NB4 (cell line): ENCODE measurements around the gene NAA20.

ENCODE experiments used
- DNase-seq: peaks from one replicate; pipeline ENCODE4 v3.0.0; 2010; ENCODE audit warnings: low read depth
- H3K4me3 ChIP-seq: one replicate; pipeline ENCODE4 v1.5.1; 2011; ENCODE audit warnings: mild to moderate bottlenecking, low read depth, low read length, moderate library complexity
- CTCF ChIP-seq: IDR thresholded peaks from one replicate; pipeline ENCODE4 v1.5.1; 2012; ENCODE audit warnings: low read depth, low read length
- MAX ChIP-seq: IDR thresholded peaks from 2 replicates; pipeline ENCODE4 v1.6.1; 2011; ENCODE audit warnings: low read depth, low read length
- MYC ChIP-seq: IDR thresholded peaks from 2 replicates; pipeline ENCODE4 v1.6.1; 2011; ENCODE audit warnings: low read depth, low read length
- POLR2A ChIP-seq: IDR thresholded peaks from 2 replicates; pipeline ENCODE4 v1.6.1; 2011; ENCODE audit warnings: mild to moderate bottlenecking; ENCODE audit not compliant: insufficient read length; ENCODE audit errors: extremely low read depth

NAA20 gene

GRCh38 chr20:19992996-19993908, 23.9 kb upstream of the NAA20 start:
- DNase-seq, result no peak
- no peak for TF ChIP-seq MAX
- TF ChIP-seq CTCF, result no peak
- TF ChIP-seq MYC, result no peak
- TF ChIP-seq POLR2A, result no peak
- H3K4me3 ChIP-seq, result no peak overlapping the region

GRCh38 chr20:19993958-19994669, 23.0 kb upstream of the NAA20 start:
- H3K4me3 ChIP-seq, result no peak overlapping the region
- TF ChIP-seq MYC, result no peak
- no peak for TF ChIP-seq POLR2A
- no peak for TF ChIP-seq CTCF
- no peak for TF ChIP-seq MAX
- no peak for DNase-seq

- TF ChIP-seq MYC (no peak), CTCF (peak; percentile 63)
- no peak overlapping the region for H3K4me3 ChIP-seq
- DNase-seq, result peak; percentile 73
These were observed 21.8 kb upstream of the NAA20 start for GRCh38 chr20:19995220-19995863.

GRCh38 chr20:19996222-19996621, 20.9 kb upstream of the NAA20 start:
- TF ChIP-seq MAX, result no peak
- no peak overlapping the region for H3K4me3 ChIP-seq
- DNase-seq, result no peak

GRCh38 chr20:19996917-19997316, 20.2 kb upstream of the NAA20 start:
- no peak for DNase-seq
- TF ChIP-seq MAX (no peak), MYC (no peak), POLR2A (no peak), CTCF (no peak)
- no peak overlapping the region for H3K4me3 ChIP-seq

GRCh38 chr20:19998990-19999705, 18.0 kb upstream of the NAA20 start:
- no peak for DNase-seq
- TF ChIP-seq MAX (no peak), CTCF (no peak), MYC (no peak), POLR2A (no peak)
- H3K4me3 ChIP-seq, result no peak overlapping the region
